NCI-H2081 treated with DMSO at 0.1 percent for 48 hours (cell line): ENCODE data around the gene BUD31.
"Not testable (repeated sequence)": the region's sequence is repeated elsewhere in the genome, so short reads cannot be mapped to it uniquely, and the experiment has no call there.

ENCODE experiments used
- DNase-seq: peaks from one replicate; lab custom pipeline; 2025; lab: John Stamatoyannopoulos, UW

The BUD31 gene

GRCh38 chr7:99380823-99381663 is 27.7 kb upstream of the BUD31 start:
- no peak for DNase-seq

DNA sequence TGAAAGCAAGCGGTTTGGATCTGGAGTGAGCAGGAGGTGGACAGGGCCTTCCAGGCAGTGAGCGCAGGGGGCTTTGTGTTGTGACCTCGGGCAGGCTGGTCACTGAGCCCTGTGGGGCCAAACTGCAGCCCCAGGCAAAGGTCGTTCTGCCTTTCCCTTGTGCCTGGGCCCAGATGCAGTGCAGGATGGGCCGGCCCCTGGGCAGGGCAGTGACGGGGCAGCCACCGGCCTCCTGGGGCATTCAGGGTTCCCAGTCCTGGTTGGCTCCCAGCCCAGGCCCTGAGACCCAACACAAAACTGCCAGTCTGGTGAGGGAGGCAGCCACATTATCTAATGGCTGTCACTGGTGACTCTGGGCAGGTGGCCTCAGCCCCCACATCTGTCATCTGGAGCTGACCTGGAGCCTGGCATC is 27.1 kb upstream of the BUD31 start:
- no peak for DNase-seq

DNA sequence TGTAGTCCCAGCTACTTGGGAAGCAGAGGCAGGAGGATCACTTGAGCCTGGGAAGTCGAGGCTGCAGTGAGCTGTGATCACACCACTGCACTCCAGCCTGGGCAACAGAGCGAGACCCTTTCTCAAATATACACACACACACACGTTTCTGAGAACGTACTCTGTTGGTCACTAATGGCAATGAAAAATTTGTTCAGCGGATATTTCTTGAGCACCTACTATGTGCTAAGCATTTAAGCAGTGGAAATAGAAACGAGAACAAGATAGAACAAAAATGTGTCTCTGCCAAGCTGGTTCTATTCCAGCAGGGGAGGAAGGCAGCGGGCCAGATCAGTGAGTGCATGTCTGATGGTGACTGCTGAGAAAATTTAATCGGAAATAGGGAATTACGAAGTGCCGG is 25.6 kb upstream of the BUD31 start:
- DNase-seq = no peak

DNA sequence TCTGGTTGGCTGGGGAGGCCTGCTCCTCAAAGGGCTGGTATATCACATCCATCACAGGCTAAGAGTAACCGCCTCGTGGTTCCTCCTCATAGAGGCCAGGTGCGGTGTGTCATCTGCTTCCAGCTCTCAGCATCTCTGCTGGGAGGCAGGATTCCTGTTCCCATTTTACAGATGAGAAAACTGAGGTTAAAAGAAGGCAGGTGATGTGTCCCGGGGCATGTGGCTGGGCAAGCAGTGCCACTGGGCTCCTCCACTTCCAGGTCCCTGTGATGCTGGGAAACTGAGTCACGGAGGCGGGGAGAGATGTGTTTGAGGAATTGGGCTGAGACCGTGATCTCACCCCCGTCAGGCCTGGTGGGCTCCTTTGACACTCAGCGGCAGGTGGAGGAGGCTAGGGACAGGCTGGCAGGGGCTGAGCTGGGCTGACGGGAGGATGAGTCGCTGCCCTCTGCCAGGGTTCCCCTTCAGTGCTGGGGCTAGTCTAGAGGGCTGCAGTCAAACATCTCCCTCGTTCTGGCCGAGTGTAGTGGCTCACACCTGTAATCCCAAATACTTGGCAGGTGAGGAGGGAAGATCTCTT is 24.9 kb upstream of the BUD31 start:
- no peak for DNase-seq

DNA sequence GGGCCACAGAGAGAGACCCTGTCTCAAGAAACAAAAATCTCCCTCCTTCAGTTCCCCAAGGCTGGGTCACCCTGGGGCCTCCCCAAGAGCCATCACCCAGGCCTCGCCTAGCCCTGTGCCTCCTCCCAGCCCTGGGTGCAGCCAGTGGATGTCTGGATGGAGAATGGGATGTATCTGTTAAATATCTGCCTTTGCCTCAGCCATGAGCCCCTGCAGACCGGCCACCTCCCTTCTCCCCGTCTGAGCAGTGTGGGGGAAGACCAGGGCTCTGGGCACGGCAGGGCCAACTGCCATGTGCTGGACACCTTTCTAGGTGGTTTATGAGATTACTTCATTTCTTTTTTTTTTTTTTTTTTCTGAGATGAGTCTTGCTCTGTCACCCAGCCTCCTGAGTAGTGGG is 24.2 kb upstream of the BUD31 start:
- no peak for DNase-seq

GRCh38 chr7:99385564-99385963 is 23.2 kb upstream of the BUD31 start:
- no peak for DNase-seq

- no peak for DNase-seq
Observed at GRCh38 chr7:99386584-99387238, 22.1 kb upstream of the BUD31 start.

- not testable (repeated sequence) for DNase-seq
Observed at GRCh38 chr7:99387239-99387635, 21.5 kb upstream of the BUD31 start.

- DNase-seq = no peak
Observed at GRCh38 chr7:99387912-99388311, 20.9 kb upstream of the BUD31 start.

GRCh38 chr7:99389772-99390171 is 19.0 kb upstream of the BUD31 start:
- no peak for DNase-seq

- DNase-seq = no peak
Observed at GRCh38 chr7:99390941-99391602, 17.7 kb upstream of the BUD31 start.

GRCh38 chr7:99392046-99392445 is 16.7 kb upstream of the BUD31 start:
- DNase-seq = no peak

DNA sequence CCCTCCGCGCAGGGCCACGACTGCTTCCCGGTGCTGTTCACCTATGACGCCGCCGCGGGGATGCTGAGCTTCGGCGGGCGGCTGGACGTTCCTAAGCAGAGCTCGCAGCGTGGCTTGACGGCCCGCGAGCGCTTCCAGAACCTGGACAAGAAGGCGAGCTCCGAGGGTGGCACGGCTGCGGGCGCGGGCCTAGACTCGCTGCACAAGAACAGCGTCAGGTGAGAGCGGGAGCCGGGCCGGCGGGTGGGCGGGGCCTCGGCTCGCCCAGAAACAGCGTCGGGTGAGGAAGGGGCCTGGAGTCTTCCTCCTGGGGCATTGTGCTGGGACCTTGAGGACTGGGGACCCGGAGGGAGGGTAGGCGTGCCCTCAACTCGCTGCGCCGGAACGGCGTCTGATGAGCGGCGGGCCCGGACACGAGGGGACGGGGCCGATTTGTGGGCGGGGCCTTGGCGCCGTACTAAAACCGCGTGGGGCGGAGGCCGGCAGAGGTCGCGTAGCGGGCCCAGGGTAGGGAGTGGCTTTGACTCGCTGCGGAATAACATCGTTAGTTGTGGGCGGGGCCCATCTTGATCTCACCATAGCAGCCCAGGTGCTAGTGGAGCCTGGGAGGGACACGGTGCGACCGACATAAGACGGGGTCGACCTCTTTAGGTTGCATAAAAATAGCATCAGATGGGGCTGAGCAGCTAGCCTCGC is 16.0 kb upstream of the BUD31 start:
- peak; percentile 36 for DNase-seq

- no peak for DNase-seq
Observed at GRCh38 chr7:99393355-99394187, 15.2 kb upstream of the BUD31 start.

- no peak for DNase-seq
Observed at GRCh38 chr7:99394188-99394502, 14.6 kb upstream of the BUD31 start.

- no peak for DNase-seq
Observed at GRCh38 chr7:99395616-99396327, 13.0 kb upstream of the BUD31 start.

- DNase-seq = no peak
Observed at GRCh38 chr7:99396418-99397296, 12.1 kb upstream of the BUD31 start.

- no peak for DNase-seq
Observed at GRCh38 chr7:99397297-99397983, 11.3 kb upstream of the BUD31 start.

GRCh38 chr7:99398891-99399445 is 9.8 kb upstream of the BUD31 start:
- DNase-seq = no peak
